NCI-H345 treated with DMSO at 0.1 percent for 48 hours (cell line): ENCODE measurements around the gene FNBP1.
"Not testable (repeated sequence)": the region's sequence is repeated elsewhere in the genome, so short reads cannot be mapped to it uniquely, and the experiment has no call there.

Experiments used
- DNase-seq: peaks from one replicate; lab custom pipeline; 2025; ENCODE audit not compliant: unreplicated experiment; lab: John Stamatoyannopoulos, UW

Gene FNBP1

DNA sequence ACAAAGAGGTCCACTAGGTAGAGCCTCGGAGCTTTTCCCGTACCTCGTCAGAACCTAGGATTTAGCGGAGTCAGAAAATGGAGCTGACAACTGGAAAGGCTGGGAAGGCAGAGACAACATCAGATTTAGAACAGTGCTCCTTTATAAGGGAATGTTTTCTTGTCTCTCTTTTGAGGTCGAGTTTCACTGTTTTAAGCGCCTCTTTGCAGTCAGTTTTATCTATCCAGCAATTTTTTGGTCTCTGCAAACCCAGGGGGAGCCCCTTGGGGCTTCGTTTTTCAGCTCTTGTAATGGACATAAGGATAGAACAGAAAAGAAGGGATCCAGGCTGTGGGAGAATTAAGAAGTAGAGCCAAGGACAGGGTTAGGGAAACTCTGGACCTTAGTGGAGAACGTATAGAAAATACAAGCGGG, 80.5 kb downstream of the FNBP1 start:
- DNase-seq: no peak

DNA sequence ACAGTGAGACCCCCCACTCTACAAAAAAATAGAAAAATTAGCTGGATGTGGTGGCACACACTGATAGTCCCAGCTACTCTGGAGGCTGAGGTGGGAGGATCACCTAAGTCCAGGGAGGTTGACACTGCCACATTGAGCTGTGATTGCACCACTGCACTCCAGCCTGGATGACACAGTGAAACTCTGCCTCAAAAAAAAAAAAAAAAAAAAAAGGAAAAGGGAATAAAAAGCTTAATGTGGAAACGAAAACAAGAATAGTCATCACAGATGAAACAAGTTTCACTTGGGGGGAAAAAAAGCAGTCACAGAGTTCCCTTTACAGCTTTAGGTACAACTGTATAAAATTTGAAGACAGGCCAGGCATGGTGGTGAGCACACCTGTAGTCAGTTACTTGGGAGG, 84.2 kb downstream of the FNBP1 start:
- DNase-seq: no peak

DNA sequence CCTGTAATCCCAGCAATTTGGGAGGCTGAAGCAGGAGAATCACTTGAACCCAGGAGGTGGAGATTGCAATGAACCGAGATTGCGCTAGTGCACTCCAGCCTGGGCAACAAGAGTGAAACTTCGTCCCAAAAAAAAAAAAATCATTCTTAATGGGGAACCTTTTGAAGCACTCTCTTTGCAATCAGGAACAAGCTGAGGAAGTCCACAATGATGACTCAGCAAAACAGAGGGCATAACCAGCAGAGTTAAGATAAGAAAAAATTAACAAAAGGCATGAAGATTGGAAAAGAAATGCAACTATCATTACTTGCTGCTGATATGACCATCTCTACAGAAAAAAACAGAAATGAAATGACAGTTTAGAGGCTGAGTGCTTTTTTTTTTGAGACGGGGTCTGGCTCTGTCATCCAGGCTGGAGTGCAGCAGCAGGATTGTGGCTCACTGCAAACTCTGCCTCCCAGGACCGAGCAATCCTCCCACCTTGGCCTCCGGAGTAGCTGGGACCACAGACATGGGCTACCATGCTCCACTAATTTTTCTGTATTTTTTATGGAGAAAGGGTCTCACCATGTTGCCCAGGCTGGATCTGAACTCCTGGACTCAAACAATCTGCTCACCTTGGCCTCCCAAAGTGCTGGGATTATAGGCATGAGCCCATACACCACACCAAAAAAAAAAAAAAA, 88.0 kb downstream of the FNBP1 start:
- no peak for DNase-seq

DNA sequence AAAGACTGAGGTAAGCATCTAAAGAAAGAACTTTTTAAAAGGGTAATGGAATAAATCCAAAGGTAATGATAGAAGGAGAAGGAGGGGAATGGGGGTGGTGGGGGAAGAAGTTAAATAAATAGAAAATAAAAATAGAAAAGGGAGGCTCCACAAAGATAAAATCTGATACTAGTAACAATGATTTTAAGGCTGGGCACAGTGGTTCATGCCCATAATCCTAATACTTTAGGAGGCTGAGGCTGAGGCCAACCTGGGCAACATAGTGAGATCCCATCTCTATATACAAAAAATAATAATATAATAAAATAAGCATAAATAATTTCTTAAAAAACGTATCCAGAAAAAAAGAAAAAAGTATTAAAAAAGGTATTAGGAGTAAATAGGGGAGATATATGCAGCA, 89.3 kb downstream of the FNBP1 start:
- no peak for DNase-seq

DNA sequence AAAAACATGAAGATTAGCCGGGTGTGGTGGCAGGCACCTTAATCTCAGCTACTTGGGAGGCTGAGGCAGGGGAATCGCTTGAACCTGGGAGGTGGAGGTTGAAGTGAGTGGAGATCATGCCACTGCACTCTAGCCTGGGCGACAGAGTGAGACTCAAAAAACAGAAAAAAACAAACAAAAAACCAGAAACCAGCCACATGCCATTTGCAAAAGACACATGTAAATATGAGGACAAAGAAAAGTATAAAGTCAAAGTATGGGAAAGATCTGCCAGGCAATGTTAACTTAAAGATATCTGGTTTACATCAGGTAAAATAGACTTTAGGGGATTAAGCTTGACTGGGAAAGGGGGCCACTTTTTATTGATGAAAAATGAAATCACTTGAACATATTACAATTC, 90.7 kb downstream of the FNBP1 start:
- DNase-seq: no peak

DNA sequence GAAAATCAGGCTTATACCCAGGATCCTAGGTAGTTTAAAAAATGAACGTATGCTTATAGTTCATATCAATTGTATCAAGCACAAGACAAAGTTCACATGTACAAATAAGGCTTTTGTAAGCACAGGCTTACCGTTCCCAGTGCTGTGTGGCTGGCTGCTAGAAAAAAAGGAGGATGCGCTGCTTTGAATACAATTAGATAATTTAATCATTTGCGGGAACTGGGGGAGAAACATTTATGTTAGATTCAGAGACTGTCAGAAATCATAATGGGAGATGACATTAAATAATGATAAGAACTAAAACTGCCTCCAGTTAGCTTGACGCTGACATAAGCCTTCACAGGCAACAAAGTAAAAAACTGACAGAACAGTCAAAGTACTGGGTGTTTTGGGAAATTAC, 93.2 kb downstream of the FNBP1 start:
- DNase-seq: no peak

- not testable (repeated sequence) for DNase-seq
Observed at GRCh38 chr9:129948626-129949025, 94.4 kb downstream of the FNBP1 start.

GRCh38 chr9:129946246-129946995, 96.6 kb downstream of the FNBP1 start:
- no peak for DNase-seq

DNA sequence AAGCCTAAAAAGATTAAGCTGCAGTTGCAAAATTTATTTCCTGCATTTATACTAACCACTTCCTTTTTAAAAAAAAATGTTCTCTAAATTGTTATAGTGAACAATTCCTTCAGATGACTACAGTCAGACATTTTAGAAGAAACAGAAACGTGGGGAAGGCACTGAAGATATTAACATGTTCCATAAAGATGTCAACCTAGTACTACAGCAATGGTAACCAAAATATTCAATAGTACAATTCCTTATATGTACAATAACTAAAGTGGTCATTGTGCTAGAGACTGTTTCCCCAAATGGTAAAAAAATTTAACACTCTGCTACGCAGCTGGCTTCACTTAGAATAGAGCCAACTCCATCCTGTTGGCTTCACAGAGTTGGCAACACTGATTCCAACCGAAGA, 97.7 kb downstream of the FNBP1 start:
- DNase-seq: no peak

DNA sequence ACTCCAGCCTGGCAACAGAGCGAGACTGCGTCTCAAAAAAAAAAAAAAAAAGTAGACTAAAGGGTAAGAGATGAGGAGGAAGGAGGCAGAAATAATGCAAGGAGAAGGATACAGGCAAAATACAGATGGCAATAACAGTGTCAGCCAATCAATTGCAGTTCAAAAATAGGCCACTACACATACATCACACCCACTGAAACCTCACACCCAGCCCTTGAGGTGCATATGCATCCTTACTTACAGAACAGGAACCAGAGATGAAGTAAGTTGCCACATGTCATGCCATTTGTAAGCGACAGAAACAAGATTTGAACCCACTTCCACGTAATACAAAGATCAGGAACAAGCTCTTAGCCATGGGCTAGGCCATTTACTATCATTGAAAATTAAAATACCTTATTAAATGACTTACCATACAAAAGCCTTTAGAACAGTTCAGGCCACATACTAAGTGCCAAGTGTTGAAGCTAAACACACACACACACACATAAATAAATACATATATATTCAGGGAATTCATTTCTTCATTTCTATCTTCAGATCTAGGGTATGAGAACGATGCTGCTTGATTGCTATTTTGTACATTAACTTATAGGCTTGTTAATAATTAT, 98.4 kb downstream of the FNBP1 start:
- DNase-seq: no peak

GRCh38 chr9:129939431-129939830, 103.6 kb downstream of the FNBP1 start:
- DNase-seq: no peak

GRCh38 chr9:129938291-129938979, 104.6 kb downstream of the FNBP1 start:
- DNase-seq: no peak

DNA sequence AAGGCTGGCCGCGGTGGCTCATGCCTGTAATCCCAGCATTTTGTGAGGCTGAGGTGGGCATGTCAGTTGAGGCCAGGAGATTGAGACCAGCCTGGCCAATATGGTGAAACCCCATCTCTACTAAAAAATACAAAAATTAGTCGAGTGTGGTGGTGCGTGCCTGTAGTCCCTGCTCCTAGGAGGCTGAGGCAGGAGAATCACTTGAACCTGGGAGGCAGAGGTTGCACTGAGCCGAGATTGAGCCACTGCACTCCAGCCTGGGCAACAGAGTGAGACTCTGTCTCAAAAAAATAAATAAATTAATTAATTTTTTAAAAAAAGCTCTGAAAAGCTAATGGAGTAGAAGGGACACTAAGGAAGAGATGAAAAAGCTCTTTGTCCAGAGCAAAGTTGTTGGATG, 105.1 kb downstream of the FNBP1 start:
- not testable (repeated sequence) for DNase-seq

GRCh38 chr9:129936222-129936621, 106.8 kb downstream of the FNBP1 start:
- DNase-seq: no peak

DNA sequence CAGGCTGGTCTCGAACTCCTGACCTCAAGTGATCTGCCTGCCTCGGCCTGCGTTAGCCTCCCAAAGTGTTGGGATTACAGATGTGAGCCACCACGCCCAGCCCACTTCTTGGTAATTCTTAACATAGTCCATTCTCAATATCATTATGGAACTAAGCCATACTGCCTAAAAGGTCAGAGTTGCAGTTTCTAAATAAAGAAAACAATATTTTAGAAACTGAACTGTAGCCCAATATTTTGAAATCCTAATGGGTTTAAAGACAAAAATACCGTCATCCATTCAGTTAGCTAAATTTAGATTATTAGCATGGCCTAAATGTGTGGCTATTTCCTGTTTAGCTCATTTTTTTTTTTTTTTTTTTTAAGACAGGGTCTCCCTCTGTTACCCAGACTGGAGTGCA, 108.2 kb downstream of the FNBP1 start:
- no peak for DNase-seq

- no peak for DNase-seq
Observed at GRCh38 chr9:129934041-129934591, 108.9 kb downstream of the FNBP1 start.

DNA sequence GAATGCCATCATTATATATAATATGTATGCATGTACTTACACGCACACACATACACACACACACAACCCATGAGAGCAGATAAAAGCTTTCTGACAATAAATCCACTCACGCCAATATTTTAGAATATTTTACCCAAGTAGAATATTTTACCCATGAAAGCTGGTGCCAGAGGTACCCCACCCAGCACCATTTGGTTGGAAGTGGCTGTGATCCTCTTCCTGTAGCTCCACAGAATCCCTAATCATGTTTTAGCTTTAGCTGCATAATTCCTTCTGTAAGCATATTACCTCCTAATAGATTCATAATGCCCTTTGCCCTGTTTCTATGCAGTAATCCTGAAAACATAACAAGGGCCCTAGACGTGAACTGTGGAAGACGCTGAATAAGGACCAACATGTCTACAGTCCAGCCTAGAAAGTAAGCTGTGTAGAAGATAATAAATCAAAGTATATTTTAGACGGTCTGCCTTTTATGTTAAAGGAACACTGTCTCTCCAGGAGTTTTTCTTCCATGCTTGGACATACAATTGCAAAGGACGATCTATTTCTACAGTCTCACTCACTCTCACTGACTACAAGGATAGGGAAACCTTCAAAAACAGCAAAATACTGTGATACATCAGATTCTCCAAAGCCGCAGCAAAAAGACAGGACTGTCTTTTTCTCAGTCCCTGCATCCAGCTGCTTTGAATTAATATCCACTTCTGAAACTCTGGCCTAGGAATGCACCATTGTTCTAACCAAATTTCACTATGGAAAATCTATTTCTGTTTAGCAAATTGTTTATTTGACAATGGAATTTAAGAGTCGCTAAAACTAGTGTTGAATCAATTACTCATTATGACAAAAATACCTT, 109.6 kb downstream of the FNBP1 start:
- no peak for DNase-seq

DNA sequence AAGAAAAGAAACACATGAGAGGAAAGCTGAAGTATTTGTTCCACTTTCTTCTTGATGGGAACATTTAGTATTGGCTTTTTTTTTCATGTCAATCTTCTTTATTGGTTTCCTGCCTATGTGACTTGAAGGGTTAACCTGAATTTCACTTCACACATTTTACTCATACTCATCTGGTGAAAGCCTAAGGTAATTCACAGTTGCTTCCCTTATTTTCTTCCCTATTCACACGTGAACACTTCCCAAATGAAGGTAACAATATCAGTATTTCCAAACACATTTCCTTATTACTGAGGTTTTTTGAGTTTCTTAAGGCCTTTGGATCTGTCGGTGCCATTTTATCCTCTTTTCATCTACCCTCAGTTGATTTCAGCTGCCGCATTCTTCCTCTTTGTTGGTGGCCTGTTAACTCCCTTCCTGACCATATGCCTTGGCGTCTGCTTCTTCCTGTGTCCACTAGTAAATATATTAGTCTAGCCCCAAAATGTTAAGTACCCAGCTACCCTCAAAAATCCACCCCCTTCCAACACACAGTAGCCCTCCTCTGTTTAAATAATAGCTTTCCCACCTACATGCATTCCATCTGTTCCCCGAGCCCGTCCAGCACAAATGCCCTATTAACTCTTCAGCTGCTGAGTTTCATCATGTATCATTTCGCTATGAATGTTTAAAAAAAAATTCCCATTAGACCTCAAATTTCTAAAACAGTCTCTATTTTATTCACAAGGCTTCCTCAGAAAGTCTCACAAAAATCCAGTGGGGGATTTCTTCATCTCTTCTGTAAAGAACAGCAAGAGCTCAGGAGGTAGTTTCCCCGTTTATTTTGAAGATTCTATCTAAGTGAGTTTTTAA, 110.5 kb downstream of the FNBP1 start:
- DNase-seq: no peak

- DNase-seq: no peak
Observed at GRCh38 chr9:129930743-129931142, 112.2 kb downstream of the FNBP1 start.
